ENCODE measurements around the gene BLOC1S4.
"Not testable (repeated sequence)": the region's sequence is repeated elsewhere in the genome, so short reads cannot be mapped to it uniquely, and the experiment has no call there.

BLOC1S4 gene

DNA sequence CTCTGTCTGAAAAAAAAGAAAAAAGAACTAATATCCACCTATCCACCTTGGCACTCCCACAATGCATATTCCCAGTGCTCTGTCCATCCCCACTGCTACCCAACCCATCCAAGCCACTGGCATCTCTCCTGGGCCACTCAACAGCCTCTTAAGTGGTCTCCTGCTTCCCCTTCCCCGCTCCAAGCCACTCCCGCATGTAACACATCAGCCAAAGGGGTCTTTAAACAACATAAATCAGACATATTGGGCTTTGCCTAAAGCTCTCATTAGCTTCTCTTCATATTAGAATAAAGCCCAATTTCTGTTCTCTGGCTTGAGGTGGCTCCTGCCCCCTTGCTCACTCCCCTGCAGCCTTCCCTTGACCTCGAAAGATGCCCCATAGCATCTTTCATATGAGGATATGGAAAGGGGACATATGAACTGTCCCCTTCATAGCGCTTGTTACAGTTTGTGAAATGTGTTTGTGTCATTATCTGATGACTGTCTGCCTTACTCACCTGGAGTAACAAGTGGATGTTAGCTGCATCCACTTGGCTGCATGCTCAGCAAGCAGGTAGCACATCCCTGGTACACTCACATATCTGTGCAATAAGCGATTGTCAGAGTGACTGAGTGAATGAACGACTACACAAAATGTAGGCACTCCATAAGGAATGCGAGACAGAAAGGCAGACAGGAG is 3.1 kb downstream of the BLOC1S4 start:
- DNase-seq (ENCODE audit: low read depth, low spot score) = no peak

DNA sequence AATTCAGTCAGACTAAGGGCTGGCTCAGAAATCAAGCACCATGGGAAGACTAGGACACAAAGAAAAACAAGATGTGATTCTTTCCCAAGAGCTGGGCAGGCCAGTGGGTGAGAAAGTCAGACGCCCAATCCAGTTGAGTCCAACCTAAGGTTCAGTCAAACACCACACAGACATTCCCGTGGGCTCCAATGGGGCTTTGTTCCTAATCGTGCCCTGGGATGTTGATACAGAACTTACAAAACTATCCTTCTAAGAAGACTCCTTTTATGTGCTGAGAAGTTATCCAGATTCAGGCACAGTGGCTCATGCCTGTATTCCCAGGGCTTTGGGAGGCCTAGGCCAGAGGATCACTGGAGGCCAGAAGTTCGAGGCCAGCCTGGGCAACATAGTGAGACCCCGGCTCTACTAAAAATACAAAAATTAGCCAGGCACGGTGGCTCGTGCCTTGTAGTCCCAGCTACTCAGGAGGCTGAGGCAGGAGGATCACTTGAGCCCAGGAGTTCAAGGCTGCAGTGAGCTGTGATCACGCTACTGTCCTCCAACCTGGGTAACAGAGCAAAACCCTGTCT is 3.7 kb downstream of the BLOC1S4 start:
- no peak for DNase-seq (ENCODE audit: low read depth, low spot score)

- DNase-seq (ENCODE audit: low read depth, low spot score) = peak; percentile 87
Measured at GRCh38 chr4:6720202-6720699, 4.3 kb downstream of the BLOC1S4 start.

DNA sequence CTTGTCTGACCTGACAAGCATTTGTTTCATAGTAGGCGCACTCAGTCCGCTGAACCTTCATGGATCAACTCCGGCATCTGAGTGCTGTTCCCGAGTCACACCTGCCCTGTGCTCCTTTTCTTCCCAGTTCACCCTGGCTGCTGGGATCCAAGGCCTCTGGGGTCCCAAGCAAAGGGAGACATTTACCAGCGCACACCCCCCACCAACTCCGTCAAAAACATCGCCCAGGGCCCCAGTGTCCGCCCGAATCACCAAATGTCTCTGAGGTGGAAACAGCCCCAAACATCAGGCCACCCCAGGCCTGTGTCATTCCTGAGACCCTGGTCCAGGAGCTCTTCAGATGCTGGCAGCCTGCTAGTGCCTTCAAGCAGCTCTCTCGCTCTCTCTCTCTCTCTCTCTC is 5.1 kb downstream of the BLOC1S4 start:
- DNase-seq (ENCODE audit: low read depth, low spot score) = no peak

DNA sequence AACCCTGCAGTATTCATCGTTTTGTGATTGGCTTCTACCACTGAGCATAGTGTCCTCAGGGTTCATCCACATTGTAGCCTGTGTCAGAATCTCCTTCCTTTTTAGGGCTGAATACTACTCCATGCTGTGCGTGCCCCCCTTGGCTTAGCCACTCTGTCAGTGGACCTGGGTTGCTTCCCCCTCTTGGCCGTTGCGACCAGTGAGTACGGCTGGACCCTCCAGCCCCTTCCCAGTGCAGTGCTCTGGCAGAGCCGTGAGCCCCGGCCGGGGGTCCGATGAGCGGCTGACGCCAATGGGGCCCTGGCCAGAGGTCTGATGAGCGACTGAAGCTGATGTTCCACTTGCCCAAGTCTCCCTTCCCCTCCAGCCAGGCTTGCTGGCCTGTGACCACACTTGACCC is 6.9 kb downstream of the BLOC1S4 start:
- DNase-seq (ENCODE audit: low read depth, low spot score) = no peak

- DNase-seq (ENCODE audit: low read depth, low spot score) = no peak
Measured at GRCh38 chr4:6723851-6724250, 7.9 kb downstream of the BLOC1S4 start.

GRCh38 chr4:6724421-6725111 is 8.6 kb downstream of the BLOC1S4 start:
- peak; percentile 67 for DNase-seq (ENCODE audit: low read depth, low spot score)

GRCh38 chr4:6725427-6725961 is 9.5 kb downstream of the BLOC1S4 start:
- not testable (repeated sequence) for DNase-seq (ENCODE audit: low read depth, low spot score)

- DNase-seq (ENCODE audit: low read depth, low spot score) = peak; percentile 74
Measured at GRCh38 chr4:6727081-6727942, 11.3 kb downstream of the BLOC1S4 start.

DNA sequence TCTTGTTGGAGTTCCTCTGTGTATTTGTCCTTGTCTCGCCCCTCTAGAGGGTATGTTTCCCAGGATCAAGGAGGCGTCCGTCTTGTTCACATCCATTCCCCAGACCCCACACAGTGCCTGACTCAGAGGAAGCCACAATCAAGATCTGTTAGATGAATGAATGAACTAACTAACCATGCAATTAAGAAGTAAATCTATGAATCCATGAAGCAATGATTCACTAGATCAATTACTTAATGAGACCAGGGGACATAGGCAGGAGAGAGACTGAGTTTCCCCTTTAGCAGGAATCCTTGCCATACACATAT is 11.9 kb downstream of the BLOC1S4 start:
- peak; percentile 46 for DNase-seq (ENCODE audit: low read depth, low spot score)

- no peak for DNase-seq (ENCODE audit: low read depth, low spot score)
Measured at GRCh38 chr4:6728320-6729029, 12.5 kb downstream of the BLOC1S4 start.

- no peak for DNase-seq (ENCODE audit: low read depth, low spot score)
Measured at GRCh38 chr4:6730603-6731317, 14.8 kb downstream of the BLOC1S4 start.

- DNase-seq (ENCODE audit: low read depth, low spot score) = no peak
Measured at GRCh38 chr4:6731318-6731675, 15.3 kb downstream of the BLOC1S4 start.

GRCh38 chr4:6731780-6732179 is 15.8 kb downstream of the BLOC1S4 start:
- DNase-seq (ENCODE audit: low read depth, low spot score) = no peak

DNA sequence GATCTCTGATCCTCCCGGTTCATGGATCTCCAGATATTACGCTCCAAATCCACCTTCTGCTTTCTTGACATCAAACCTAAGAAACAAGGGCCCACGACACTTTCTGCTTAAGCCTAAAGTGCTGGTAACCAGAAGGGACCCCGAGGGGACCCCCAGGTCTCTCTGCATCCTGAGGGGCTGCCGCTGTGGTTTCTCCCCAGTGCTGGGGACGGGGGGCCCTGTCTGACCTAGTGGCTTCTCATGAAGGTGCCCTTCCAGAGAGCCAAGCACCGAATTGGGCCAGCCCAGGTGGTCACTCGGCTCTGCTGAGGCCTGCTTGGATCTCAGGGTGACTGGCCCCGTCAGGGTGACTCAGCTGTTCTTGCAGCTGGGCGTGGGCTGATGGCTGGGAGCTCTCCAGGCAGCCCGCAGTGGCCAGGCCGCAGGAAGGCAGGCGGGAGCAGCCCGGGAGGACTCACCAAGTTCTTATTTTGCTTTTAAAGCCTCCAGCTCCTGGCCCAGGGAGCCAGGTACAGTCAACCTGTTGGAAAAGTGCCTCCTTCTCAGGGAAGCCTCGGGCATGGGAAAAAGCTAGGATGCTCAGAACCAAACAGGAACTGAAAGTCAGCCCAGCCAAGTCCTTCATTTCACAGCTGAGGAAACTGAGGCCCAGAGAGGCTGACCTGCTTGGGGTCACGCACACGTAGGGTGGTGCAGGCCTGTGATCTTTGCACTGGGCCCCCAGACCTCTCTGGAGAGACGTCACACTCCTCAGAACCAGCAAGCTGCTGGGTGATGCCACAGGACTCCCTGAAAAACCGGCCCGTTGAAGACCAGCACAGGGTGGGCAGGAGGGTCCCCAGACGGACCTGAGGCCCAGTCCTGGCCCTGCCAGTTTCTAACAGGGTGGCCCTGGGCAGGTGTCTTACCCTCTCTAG is 16.7 kb downstream of the BLOC1S4 start:
- peak; percentile 93 for DNase-seq (ENCODE audit: low read depth, low spot score)

GRCh38 chr4:6733358-6734164 is 17.6 kb downstream of the BLOC1S4 start:
- no peak for DNase-seq (ENCODE audit: low read depth, low spot score)

GRCh38 chr4:6734165-6734786 is 18.3 kb downstream of the BLOC1S4 start:
- DNase-seq (ENCODE audit: low read depth, low spot score) = no peak

DNA sequence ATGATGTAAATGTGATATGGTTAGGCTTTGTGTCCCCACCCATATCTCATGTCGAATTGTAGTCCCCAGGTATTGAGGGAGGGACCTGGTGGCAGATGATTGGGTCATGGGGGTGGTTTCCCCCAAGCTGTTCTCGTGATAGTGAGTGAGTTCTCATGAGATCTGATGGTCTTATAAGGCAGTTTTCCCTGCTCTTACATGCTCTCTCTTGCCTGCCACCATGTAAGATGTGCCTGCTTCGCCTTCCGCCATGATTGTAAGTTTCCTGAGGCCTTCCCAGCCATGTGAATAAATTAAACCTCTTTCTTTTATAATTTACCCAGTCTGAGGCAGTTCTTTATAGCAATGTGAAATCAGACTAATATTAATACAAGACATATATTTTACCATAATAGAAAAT is 23.9 kb downstream of the BLOC1S4 start:
- no peak for DNase-seq (ENCODE audit: low read depth, low spot score)
